Spleen (tissue), 7 donors: ENCODE results near the gene C6orf47.

Source experiments
- CTCF ChIP-seq, 11 experiments: fragments of 200-600 bp in 7 of 11; fragments of 450-650 bp in 4 of 11; sonication (generic) in 4 of 11; IDR thresholded peaks in 8 of 11; conservative IDR thresholded peaks in 3 of 11; 1 replicate in 7 of 11; 2 replicates in 4 of 11; pipeline versions ENCODE4 v1.4.0 to v1.8.0; 2016 to 2021; ENCODE audit warnings: antibody characterized with exemption in 11 of 11, inconsistent platforms in 4 of 11, mild to moderate bottlenecking in 1 of 11
- POLR2AphosphoS5 ChIP-seq, 3 donors: sonication (generic); formaldehyde crosslinking; IDR thresholded peaks; one replicate each; pipeline ENCODE4 v1.5.1; 2017; ENCODE audit warnings: antibody characterized with exemption in 3 of 3
- donor health status: DM: no; HTN: no; CAD: no; lungs with moderate emphysema.
- donor health status: DM: no; HTN: no; CAD: no.
- donor health status: DM: no; HTN: no; CAD: no.

GRCh38 chr6:31662124-31662723 is 1.6 kb upstream of the C6orf47 start:
- TF ChIP-seq CTCF (IDR thresholded peaks at IDR 0.05 in 8 of 11, conservative IDR thresholded peaks at IDR 0.05 in 3 of 11): no peak
- peak in 1 of 3 donors; percentile 23 for TF ChIP-seq POLR2AphosphoS5 (IDR thresholded peaks at IDR 0.05)
